GM18861 (cell line): ENCODE measurements around the gene C2orf92.

Experiments used
- ATAC-seq: cut with Tn5 transposase; IDR thresholded peaks from one replicate; pipeline ENCODE4 v1.9.1; 2021; ENCODE audit not compliant: unreplicated experiment

Gene C2orf92

DNA sequence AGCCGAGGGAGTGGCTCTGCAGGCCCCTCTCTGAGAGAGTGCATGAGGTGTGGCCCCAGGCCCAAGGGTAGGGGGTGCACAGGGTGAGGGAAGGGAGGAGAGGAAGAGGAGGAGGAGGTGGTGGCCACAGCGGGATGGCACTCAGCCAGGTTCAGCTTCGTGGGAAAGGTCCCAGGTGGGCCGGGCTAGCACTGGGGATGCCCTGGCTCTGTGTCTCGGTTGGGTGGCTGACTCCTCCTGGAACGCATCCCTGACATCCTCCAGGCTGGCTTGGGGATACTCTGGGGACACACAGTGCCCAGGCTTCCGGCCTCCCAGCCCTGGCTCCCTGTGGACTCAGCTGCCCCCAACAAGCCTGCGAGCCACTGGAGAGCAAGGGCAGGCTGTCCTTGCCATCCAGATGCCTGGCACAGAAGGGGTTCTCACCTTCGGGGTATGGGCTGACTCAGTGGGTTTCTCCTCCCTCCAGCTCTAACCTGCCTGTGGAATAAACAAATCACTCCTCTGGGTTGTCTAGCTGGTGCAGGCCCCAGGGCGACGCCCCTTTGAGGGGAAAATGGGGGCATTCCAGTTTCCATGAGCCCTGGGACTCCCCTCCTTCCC is 43.3 kb downstream of the C2orf92 start:
- ATAC-seq: no peak

DNA sequence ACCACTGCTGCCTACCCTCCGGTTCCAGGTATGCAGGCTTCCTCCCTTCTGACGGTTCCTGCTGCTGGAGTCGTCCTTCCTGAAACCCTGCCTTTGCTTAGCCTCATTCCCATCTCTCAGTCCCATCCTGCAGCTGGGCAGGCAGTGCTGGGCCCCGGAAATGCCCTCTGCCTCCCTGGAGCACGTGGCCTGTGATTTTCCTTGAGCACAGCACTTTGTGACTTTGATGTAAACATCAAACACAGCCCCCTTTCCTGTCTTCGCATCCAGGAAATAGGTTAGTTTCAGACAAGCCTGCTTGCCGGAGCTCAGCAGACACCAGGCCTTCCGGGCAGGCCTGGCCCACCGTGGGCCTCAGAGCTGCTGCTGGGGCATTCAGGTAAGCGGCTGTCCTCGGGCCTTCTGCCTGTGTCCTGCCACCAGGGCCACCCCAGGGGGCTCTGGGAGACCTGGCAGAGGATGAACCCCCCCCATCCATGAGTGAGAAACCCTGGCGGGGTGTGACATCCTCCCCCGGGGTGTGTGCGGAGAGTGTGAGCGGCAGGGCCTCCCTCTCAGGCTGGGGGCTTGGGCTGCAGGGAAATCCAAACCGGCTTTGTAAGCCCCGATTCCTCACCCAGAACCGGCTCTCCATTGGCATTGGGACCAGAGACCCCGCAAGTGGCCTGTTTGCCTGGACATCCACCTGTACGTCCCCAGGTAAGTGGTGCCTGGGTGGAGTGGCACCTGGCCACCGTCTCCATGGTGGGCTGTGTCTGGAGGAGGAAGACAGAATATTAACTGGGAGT is 44.0 kb downstream of the C2orf92 start, which contains the start of gene ZAP70:
ZAP70 (plus strand) TSS at position 281 of the 788 bp plus-strand sequence. CDS start 10,461 bp downstream, outside the sequence.
- ATAC-seq: no peak

DNA sequence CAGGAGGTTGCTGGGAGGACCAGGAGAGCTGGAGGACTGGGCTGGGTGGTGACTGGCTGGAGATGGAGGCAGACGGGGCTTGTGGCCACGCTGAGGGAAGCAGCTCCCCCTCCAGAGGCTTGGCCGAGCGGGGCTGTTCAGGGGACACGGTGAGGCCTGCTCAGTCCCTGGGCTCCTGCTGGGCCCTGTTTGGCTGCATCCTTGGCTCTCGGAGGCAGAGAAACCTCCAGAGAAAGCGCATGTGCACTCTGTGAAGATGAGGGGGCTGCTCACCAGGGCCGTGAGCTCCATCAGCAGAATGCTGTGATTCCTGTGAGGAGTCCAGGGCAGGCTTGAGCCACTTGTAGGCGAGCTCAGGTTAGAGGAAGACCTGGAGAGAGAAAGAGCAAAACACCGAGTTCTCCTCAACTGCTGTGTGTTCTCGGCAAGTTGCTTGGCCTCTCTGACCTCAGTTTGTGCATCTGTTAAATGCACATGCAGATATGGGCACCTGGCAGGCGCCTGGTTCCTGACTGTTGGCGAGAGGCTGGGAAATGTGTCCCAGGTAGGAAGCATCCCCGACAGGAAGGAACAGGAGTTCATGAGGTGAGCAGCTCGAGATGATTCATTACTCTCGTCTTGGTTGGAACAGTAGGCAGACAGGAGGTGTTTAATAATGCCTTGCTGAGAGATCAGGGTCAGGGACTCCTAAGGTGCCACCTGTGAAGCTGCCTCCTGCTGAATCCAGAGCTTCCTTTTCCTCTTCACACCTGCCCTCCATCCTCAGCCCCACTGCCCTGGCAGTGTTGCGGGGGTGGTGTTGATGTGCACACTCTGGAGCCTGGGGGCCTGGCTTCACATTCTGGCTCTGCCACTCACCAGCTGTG is 44.8 kb downstream of the C2orf92 start:
- ATAC-seq: no peak

DNA sequence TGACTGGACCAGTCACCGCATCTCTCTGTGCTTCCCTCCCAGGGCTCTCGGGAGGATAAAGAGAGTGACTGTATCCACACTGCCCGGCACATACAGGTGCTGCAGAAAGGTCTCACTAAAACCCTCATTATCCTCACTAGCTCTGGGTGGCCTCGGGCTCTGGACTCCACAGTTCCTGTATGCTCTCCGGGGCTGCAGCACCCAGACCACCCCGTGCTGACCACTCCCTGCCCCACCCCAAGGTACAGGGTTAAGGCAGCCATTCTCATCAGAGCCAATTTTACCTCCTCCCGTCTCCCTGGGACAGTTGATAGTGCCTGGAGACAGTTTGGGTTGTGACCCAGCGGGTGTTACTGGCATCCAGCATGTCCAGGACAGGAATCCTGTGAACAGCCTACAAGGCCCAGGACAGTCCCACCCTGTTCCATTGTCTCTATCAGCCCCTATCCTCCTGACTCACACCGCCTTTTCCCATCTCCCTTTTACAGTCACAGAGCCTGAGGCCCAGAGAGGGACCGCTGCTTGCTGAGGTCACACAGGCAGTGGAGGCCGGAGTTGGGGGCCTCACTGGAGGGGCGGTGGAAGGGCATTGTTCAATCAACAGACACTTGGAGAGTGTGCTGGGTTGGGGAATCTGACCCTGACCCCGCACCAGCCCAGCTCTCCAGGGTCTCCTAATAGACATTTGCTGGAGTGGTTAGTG is 45.6 kb downstream of the C2orf92 start:
- ATAC-seq: no peak

DNA sequence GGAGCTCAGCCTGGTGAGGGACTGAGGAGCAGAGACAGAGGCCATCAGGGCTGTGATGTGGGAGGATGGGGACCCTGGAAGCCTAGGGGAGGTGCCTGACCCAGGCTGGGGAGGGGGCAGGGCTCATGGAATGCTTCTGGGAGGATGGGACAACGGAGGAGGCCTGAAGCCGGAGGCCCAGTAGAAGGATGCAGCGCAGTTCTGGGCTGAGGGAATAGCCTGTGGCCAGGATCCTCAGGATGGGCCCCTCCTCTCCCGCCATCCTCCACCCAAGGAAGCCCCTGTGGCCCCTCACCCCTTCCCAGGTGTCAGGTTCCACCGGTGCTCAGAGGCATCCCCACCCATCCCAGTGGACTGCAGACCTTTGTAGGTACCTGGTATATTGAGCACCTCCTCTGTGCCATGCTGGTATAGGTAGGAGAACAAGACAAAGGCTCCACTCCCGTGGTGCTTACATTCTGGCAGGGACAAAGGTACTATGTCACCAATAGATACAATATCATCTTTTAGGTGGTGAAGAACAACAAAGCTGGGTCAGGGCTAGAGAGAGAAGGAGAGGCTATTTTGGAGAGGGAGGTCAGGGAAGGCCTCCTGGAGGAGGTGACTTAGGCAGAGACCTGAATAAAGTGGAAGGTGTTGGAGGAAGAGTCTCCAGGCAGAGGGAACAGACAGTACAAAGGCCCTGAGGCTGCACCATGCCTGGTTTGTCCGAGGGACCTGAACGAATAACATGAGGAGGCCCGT is 46.6 kb downstream of the C2orf92 start:
- ATAC-seq: no peak

DNA sequence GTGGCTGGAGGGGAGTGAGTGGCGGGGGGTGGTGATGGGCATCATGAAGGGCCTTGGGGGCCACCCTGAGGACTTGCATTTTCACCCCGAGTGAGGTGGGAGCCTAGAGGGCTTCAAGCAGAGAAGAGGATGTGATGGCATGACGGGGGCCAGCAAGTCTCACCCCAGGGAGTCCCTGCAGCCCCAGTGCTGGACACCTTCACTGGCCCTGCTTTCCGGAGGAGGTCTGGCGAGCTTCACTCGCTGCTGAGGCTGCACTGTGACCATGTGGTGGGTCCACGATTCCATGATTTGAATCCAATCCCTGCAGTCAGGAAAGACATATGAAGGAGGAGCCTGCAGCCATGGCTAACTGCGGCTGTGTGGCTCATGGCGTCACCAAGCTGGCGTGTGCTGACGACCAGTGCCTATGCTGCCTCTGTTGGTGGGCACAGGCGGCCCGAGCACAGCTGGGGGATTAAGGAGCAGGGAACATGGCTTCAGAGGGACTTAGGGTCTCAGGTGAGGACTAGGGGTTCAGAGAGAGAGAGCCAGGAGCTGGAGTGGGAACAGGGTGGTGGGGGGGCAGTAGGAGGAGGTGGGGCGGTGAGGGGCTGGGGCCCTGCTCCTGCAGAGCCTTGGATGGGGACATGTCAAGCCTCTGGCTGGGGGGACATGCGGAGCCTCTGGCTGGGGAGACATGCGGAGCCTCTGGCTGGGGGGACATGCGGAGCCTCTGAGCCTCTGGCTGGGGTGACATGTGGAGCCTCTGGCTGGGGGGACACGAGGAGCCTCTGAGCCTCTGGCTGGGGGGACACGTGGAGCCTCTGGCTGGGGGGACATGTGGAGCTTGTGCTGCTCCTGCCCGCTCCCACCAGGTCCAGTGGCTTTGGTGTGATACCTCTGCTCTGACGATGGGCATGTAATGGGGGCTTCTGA is 47.4 kb downstream of the C2orf92 start:
- no peak for ATAC-seq

DNA sequence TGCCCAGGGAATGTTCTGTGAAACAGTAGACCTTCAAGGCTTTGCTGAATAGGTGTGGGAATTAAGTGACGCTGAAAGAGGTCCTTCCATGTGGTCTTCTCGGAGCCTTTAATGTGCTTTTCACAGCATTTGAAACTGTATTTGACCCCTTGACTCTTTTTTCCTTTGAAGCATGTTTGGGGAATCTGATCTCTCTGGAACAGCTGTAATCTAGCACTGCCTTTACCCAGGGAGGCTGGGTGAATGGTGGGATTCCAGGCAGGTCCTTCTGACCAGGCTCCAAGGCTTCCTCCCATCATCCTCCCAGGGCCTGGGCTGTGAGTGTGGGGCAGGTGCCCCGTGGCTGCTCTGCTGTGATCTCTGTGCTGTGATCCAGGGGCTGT is 48.1 kb downstream of the C2orf92 start:
- no peak for ATAC-seq

DNA sequence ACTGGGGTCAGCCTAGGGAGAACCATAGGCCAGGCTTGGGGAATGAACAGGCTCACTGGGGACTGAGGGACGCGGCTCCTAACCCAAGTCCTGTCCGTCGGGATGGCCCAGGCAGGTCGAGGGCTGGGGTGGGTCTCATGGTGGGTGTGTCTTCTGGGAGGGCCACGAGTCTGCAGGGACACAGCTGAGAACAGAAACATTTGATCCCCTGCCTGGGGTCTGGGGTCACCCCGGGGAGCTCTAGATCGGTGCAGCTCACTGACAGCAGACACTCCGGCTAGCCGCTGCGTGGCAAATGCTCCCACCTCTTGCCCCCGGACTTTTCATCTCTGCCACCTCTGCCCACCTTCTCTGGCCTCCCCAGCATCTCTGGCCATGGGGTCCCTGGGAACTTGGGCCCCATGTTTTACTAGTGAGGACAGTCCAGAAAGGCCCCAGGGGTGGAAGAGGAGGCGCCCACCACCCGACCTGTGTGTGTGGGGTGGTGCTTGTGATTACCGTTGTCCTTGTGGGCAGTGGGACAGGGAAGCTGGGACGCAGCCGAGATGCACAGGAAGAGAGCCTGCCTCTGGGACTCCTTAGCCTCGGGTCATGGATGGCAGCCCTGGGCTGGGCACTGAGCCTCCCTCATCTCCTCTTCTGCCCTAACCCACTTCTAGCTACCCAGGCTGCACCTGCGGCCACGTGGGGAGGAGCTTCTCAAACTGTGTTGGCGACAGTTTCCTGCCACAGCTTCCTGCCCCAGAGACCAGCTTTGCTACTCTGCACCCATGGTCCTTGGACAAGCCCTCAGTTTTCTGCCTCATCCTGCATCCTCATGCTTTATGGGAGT is 48.8 kb downstream of the C2orf92 start:
- ATAC-seq: no peak

DNA sequence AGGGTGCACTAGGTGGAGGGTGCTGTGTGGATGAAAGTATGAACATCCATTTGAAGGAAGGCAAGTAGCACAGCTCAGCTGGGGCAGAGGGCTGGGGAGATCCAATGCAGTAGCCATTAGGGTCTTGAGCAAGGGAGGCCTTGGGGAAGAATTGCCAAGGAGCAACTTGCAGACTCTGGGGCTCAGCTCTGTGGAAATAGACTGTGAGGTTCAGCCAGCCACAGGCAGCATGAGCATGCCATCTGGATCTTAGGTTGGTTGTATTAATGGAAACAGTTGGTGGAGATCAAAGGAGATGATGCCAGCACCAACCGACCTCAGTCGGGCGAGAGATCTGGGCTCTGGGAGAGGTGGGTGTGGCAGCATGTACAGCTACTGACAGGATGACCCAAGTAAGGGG is 49.4 kb downstream of the C2orf92 start:
- no peak for ATAC-seq

DNA sequence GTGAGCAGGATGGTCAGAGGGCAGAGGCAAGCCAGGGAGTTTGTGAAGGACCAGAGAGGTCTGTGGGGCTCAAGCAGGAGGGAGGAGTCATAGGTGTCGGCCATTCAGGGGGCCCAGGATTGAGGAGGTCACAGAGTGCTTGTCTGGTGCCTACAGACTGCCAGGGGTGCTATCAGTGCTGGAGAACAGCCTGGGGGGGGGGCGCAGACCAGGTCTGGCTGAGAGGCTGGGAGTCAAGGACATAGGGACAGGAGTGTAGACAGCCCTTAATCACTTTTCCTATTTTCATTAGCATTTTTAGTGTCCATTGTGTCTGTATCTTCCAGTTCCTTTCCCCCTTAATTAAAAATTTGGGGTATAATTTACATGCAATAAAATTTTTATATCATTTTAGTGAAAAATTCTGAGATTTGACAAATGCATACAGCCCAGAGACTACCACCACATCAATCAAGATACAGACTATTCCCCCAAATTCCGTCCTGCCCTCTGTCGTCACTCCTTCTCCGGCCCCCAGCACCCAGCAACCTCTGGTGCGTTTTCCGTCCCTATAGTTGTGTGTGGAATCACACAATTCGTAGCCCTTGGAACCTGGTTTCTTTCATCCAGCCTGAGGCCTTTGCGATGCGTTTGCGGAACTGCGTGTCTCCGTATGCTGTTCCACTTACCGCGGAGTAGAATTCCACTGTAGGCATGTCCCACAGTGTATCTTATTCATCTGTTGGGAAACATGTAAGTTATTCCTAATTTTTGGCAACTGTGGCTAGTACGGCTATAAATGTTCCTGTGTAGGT is 50.0 kb downstream of the C2orf92 start:
- ATAC-seq: no peak

DNA sequence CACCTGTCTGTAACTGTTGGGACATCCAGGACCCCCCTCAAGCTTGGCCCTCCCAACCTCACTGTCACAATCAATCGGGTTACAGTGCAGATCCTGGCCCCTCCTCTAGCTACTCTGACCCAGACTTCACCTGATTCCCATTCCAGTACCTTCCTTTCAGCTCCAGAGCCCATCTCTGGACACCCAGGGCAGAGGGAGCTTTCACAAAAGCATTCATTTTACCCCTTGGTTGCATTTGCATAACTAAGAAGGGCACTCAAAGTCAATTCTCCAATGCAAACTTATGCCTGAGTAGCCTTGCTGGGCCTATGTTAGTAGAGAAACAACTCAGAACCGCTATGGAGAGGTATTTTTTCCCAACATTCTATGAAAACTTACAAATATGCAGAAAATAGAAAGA is 51.2 kb downstream of the C2orf92 start:
- ATAC-seq: no peak

DNA sequence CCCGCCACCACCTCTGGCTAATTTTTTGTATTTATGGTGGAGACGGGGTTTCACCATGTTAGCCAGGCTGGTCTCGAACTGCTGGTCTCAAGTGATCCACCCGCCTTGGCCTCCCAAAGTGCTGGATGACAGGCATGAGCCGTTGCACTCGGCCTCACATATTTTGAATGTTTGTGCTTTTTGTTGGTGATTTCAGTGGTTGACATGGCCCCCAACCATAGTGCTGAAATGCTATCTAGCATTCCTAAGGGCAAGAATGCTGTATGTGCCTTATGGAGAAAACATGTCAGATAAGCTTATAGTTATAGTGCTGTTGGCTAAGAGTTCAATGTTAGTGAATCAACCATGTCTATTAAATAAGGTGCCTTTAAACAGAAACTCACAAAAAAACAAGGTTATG is 52.7 kb downstream of the C2orf92 start:
- no peak for ATAC-seq

DNA sequence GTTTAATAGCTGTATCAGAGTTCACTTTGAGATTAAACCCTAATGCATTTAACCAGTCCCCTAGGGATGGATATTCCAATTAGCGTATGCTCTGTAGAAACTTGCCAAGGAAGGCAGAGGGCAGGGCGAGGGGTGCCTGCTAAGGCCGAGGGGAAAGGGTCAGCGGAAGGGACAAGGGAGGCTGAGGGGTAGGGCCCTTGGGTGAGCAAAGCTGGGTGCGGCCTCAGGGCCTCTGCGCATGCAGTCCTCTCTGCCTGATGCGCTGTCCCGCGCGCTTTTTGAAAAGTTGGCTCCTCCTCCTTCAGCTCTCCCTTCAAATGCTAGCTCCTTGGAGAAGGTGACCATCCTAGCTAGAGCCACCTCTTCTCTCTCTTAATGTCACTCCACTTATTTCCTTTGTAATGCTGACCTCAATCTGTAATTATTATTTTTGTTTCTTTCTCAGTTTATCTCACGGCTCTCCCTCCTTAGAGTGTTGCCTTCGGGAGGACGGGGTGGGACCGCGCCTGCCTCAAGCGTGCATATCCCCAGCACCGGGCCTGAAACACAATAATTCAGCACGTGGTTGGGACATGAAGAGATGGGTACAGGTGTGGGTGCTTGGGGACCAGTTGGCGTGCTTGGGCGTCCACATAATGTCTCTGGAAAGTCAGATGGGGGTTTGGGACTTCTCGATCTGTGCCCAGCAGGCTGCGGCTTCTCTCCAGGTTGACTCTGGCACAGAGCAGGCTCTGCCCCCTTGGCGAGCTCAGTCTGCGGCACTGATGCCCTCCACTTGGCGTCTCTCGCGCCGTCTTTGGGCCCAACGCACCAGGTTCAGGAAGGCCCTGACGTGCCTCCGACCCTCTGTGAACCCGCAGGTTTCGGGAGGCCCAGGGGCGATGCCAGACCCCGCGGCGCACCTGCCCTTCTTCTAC is 53.9 kb downstream of the C2orf92 start:
- ATAC-seq: no peak

DNA sequence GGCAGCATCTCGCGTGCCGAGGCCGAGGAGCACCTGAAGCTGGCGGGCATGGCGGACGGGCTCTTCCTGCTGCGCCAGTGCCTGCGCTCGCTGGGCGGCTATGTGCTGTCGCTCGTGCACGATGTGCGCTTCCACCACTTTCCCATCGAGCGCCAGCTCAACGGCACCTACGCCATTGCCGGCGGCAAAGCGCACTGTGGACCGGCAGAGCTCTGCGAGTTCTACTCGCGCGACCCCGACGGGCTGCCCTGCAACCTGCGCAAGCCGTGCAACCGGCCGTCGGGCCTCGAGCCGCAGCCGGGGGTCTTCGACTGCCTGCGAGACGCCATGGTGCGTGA is 54.5 kb downstream of the C2orf92 start:
- ATAC-seq: no peak

DNA sequence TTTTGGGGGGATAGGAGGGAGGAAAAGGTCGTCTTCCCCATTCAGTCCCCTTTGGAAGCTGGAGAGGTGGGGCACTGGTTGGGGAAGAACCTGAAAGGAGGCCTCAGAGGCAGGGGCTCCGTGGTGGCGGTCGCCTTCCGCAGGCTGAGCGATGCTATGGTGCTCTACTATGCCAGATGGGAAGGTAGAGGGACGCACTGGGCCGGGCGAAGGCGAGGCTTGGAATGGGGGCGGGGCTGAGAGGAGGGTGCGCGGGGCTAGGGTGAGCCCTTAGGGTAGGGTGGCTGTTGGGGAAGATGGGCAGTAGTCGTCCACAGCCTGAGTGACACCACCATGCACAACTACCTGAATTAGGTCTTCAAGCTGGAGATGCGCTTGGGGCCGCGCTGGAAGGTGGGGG is 55.0 kb downstream of the C2orf92 start:
- ATAC-seq: no peak

DNA sequence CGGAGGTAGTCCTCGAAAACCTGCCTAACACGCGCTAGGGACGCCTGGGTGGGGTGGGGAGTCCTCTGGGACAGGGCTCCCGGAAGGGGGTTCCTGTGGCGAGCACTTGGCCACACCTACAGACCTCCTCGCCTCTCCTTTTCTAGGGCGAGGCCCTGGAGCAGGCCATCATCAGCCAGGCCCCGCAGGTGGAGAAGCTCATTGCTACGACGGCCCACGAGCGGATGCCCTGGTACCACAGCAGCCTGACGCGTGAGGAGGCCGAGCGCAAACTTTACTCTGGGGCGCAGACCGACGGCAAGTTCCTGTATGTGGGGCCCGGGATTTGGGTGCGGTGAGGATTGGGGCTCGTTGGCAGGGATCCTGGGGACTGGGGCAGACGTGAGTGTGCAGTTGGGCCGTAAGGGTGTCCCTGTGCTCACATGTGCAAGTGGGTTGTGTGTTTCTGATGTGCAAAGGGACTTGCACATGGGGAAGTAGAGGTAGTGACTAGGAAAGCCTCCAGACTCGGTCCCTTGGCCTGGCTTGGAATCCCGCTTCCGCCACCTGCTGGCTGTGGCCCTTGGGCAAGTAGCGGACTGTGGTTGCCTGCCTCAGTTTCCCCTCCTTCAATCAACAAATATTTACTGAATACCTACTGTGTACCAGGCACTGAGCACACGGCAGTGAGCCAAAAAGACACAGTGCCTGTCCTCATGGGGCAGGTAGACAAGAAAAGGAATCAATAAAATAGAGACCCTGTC is 55.6 kb downstream of the C2orf92 start:
- ATAC-seq: no peak
